ENCODE results near the gene RBM38. TPM values are rescaled to one million over a fixed set of nuclear protein-coding genes. Genes with fewer than 3 reads are reported as not detected.

The RBM38 gene
- total and polyA plus RNA-seq, 2 of the 13 experiments (the other 11 are each of a cell fraction or from before 2014, with no cell fraction given): 24.2 to 34.2 TPM

- no peak for TF ChIP-seq AKNA (CRISPR knock-in tag; IDR thresholded peaks at IDR 0.05; ENCODE audit: borderline replicate concordance)
- peak; percentile 97; the same call in 1 of the 2 replicates for TF ChIP-seq WIZ (CRISPR knock-in tag; IDR thresholded peaks at IDR 0.05)
- peak; percentile 75 for TF ChIP-seq TOPORS (CRISPR knock-in tag; IDR thresholded peaks at IDR 0.05)
- peak; percentile 83; the same call in 1 of the 2 replicates for TF ChIP-seq ZNF589 (CRISPR knock-in tag; conservative IDR thresholded peaks at IDR 0.05)
- TF ChIP-seq HNF4A (CRISPR knock-in tag; IDR thresholded peaks at IDR 0.05): no peak; the same call in 1 of the 2 replicates
- TF ChIP-seq ZIK1 (CRISPR knock-in tag; IDR thresholded peaks at IDR 0.05; ENCODE audit: borderline replicate concordance, low read depth): peak; percentile 82; the same call in 1 of the 2 replicates
- TF ChIP-seq ZNF234 (CRISPR knock-in tag; conservative IDR thresholded peaks at IDR 0.05): 0 out of 2 replicates have a peak, but pooled peaks have one; percentile 67
- TF ChIP-seq ZNF552 (CRISPR knock-in tag; IDR thresholded peaks at IDR 0.05; ENCODE audit: borderline replicate concordance): no peak
- peak; percentile 88 for TF ChIP-seq ZNF543 (CRISPR knock-in tag; IDR thresholded peaks at IDR 0.05)
- no peak for TF ChIP-seq NR3C1 (CRISPR knock-in tag; IDR thresholded peaks at IDR 0.05)
- TF ChIP-seq GLMP (CRISPR knock-in tag; IDR thresholded peaks at IDR 0.05; ENCODE audit: borderline replicate concordance): no peak
- TF ChIP-seq CAMTA2 (CRISPR knock-in tag; IDR thresholded peaks at IDR 0.05; ENCODE audit: borderline replicate concordance): 0 out of 2 replicates have a peak, but pooled peaks have one; percentile 78
- TF ChIP-seq ZFP90 (CRISPR knock-in tag; IDR thresholded peaks at IDR 0.05; ENCODE audit: borderline replicate concordance): no peak; the same call in 1 of the 2 replicates
- no peak; the same call in 1 of the 2 replicates for TF ChIP-seq PCBP1 (IDR thresholded peaks at IDR 0.05; ENCODE audit: borderline replicate concordance, low read depth, low read length)
- TF ChIP-seq FOXP1 (IDR thresholded peaks at IDR 0.05): no peak
- no peak for TF ChIP-seq FOXP1 (CRISPR knock-in tag; IDR thresholded peaks at IDR 0.05)
- peak; percentile 98 for TF ChIP-seq ZNF891 (CRISPR knock-in tag; IDR thresholded peaks at IDR 0.05)
- peak; percentile 77; the same call in 1 of the 2 replicates for TF ChIP-seq AHR (CRISPR knock-in tag; IDR thresholded peaks at IDR 0.05)
- TF ChIP-seq HDAC2 (CRISPR knock-in tag; IDR thresholded peaks at IDR 0.05): 0 out of 2 replicates have a peak, but pooled peaks have one; percentile 56
- no peak for TF ChIP-seq ZNF281 (CRISPR knock-in tag; IDR thresholded peaks at IDR 0.05; ENCODE audit: borderline replicate concordance)
- peak; percentile 97 for TF ChIP-seq ZNF354B (CRISPR knock-in tag; IDR thresholded peaks at IDR 0.05)
- TF ChIP-seq MBD4 (IDR thresholded peaks at IDR 0.05; ENCODE audit: borderline replicate concordance, low read length): no peak
These were observed 40.0 kb upstream of the RBM38 start, which contains the start of gene RAE1 (continued) for GRCh38 chr20:57351042-57351783.
